Hepatocyte (in vitro differentiated cells): ENCODE results near the gene COPS9. TPM values are rescaled to one million over a fixed set of nuclear protein-coding genes. Genes with fewer than 3 reads are reported as not detected.
A peak's percentile ranks its signal among the peaks of the same experiment; 100 is the strongest.

Source experiments
- DNase-seq: peaks from one replicate; pipeline ENCODE4 v3.0.0-alpha.2; 2016; ENCODE audit warnings: low spot score
- H2AFZ ChIP-seq: fragments of 200-600 bp; sonication (generic); 2 replicates; pipeline ENCODE4 v1.6.0; 2016; ENCODE audit warnings: antibody characterized with exemption, mild to moderate bottlenecking
- H3K27ac ChIP-seq: fragments of 200-600 bp; sonication (generic); 2 replicates; pipeline ENCODE4 v1.5.1; 2016; ENCODE audit warnings: mild to moderate bottlenecking
- H3K27me3 ChIP-seq: fragments of 200-600 bp; sonication (generic); 2 replicates; pipeline ENCODE4 v1.6.1; 2016
- H3K36me3 ChIP-seq: fragments of 200-600 bp; sonication (generic); replicated peaks from 2 replicates; pipeline ENCODE4 v1.5.1; 2016; ENCODE audit warnings: low read depth; ENCODE audit not compliant: insufficient read depth
- H3K4me1 ChIP-seq: fragments of 200-600 bp; sonication (generic); 2 replicates; pipeline ENCODE4 v1.5.1; 2016; ENCODE audit warnings: mild to moderate bottlenecking, moderate library complexity; ENCODE audit not compliant: insufficient read depth
- H3K4me2 ChIP-seq: fragments of 200-600 bp; sonication (generic); 2 replicates; pipeline ENCODE4 v1.6.0; 2016
- H3K4me3 ChIP-seq: fragments of 200-600 bp; sonication (generic); 2 replicates; pipeline ENCODE4 v1.5.1; 2016; ENCODE audit warnings: mild to moderate bottlenecking
- H3K79me2 ChIP-seq: fragments of 200-600 bp; sonication (generic); 2 replicates; pipeline ENCODE4 v1.6.0; 2017; ENCODE audit warnings: mild to moderate bottlenecking
- H3K9me2 ChIP-seq: fragments of 200-600 bp; sonication (generic); replicated peaks from 2 replicates; pipeline ENCODE4 v1.6.0; 2017; ENCODE audit warnings: mild to moderate bottlenecking; ENCODE audit not compliant: insufficient read depth
- H3K9me3 ChIP-seq: fragments of 200-600 bp; sonication (generic); 2 replicates; pipeline ENCODE4 v1.5.1; 2016; ENCODE audit warnings: low read depth, mild to moderate bottlenecking
- H4K20me1 ChIP-seq: fragments of 200-600 bp; sonication (generic); 2 replicates; pipeline ENCODE4 v1.6.0; 2016; ENCODE audit warnings: mild to moderate bottlenecking; ENCODE audit not compliant: insufficient read depth, poor library complexity, severe bottlenecking
- CTCF ChIP-seq: fragments of 200-600 bp; sonication (generic); IDR thresholded peaks from 2 replicates; pipeline ENCODE4 v1.5.1; 2016; ENCODE audit warnings: antibody characterized with exemption, mild to moderate bottlenecking; ENCODE audit not compliant: poor library complexity
- EZH2 ChIP-seq: fragments of 200-600 bp; sonication (generic); IDR thresholded peaks from 2 replicates; pipeline ENCODE4 v1.6.1; 2016; ENCODE audit warnings: antibody characterized with exemption, mild to moderate bottlenecking, borderline replicate concordance
- EZH2phosphoT487 ChIP-seq: fragments of 200-600 bp; sonication (generic); IDR thresholded peaks from one replicate; pipeline ENCODE4 v1.6.1; 2018; ENCODE audit warnings: antibody characterized with exemption, mild to moderate bottlenecking, low read depth, moderate library complexity; ENCODE audit not compliant: unreplicated experiment, severe bottlenecking
- WGBS: methylation state at CpG from one replicate; pipeline ENCODE4 v1.1.6; 2016; ENCODE audit warnings: low lambda C conversion rate; ENCODE audit errors: missing lambda C conversion rate; 5-methylcytosine and 5-hydroxymethylcytosine counted together
- polyA plus RNA-seq: library from polyadenylated mRNA; unstranded; fragments of >200 nt; fragmentation: Nextera tagmentation; extraction: Ambion mirVana; gene quantifications from 2 replicates; pipeline ENCODE4 v1.2.1, GENCODE V29; 2016
- total RNA-seq: library from RNA; depleted of rRNA; stranded (reverse); fragments of >200 nt; gene quantifications from 2 replicates; pipeline ENCODE4 v1.2.3, GENCODE V29; 2014

COPS9 gene
- total and polyA plus RNA-seq, 2 experiments from 2014 or later, result 109 to 300 TPM

GRCh38 chr2:240098349-240098748, 37.8 kb downstream of the COPS9 start:
- WGBS, result 72% methylated on average over 2 of the region's 2 CpGs
- no peaks in the 10 kb centered on the region for H3K4me1 ChIP-seq
- no peak overlapping the region for H3K4me3 ChIP-seq
- no peaks in the 10 kb centered on the region for H3K36me3 ChIP-seq
- no peak overlapping the region for H2AFZ ChIP-seq
- no peaks in the 10 kb centered on the region for H3K79me2 ChIP-seq
- no peak for DNase-seq
- H3K27ac ChIP-seq, result no peak overlapping the region
- H3K4me2 ChIP-seq, result no peak overlapping the region
- H3K9me3 ChIP-seq, result no peaks in the 10 kb centered on the region
- no peaks in the 10 kb centered on the region for H4K20me1 ChIP-seq
- peaks cover 49% of the 10 kb centered on the region for H3K27me3 ChIP-seq
- TF ChIP-seq CTCF (no peak), EZH2 (no peak), EZH2phosphoT487 (no peak)
- H3K9me2 ChIP-seq, result no peaks in the 10 kb centered on the region

- Histone ChIP-seq H3K79me2 (no peaks in the 10 kb centered on the region), H3K36me3 (no peaks in the 10 kb centered on the region), H3K4me1 (no peaks in the 10 kb centered on the region), H3K4me2 (peak overlapping the region; percentile 41), H2AFZ (no peak overlapping the region), H4K20me1 (no peaks in the 10 kb centered on the region), H3K4me3 (no peak overlapping the region), H3K27ac (no peak overlapping the region), H3K9me3 (no peaks in the 10 kb centered on the region), H3K27me3 (peaks cover 52% of the 10 kb centered on the region), H3K9me2 (no peaks in the 10 kb centered on the region)
- DNase-seq, result no peak
- 36% methylated on average over 35 of the region's 43 CpGs for WGBS
- TF ChIP-seq CTCF (no peak), EZH2 (no peak)
Measured at GRCh38 chr2:240095556-240096523, 40.3 kb downstream of the COPS9 start.

- WGBS, result 39% methylated on average over 5 of the region's 5 CpGs
- Histone ChIP-seq H3K79me2 (no peaks in the 10 kb centered on the region), H2AFZ (no peak overlapping the region), H3K27me3 (peaks cover 16% of the 10 kb centered on the region), H4K20me1 (no peaks in the 10 kb centered on the region), H3K4me1 (no peaks in the 10 kb centered on the region), H3K36me3 (no peaks in the 10 kb centered on the region), H3K9me2 (no peaks in the 10 kb centered on the region), H3K9me3 (no peaks in the 10 kb centered on the region), H3K4me2 (no peak overlapping the region), H3K4me3 (no peak overlapping the region), H3K27ac (no peak overlapping the region)
- no peak for TF ChIP-seq CTCF
- TF ChIP-seq EZH2phosphoT487, result no peak
- no peak for TF ChIP-seq EZH2
- no peak for DNase-seq
Measured at GRCh38 chr2:240089306-240089705, 46.8 kb downstream of the COPS9 start.
